PFSK-1 (cell line): ENCODE data around the gene ATP8B2.

ENCODE experiments used
- POLR2AphosphoS5 ChIP-seq: IDR thresholded peaks from 2 replicates; pipeline ENCODE4 v1.6.1; 2012; ENCODE audit warnings: low read depth, mild to moderate bottlenecking, control low read depth, low read length, moderate library complexity
- TF ChIP-seq, protein P1 (sequence below), 2 experiments: IDR thresholded peaks; 2 replicates each; pipeline versions ENCODE4 v1.6.1 to v1.8.0; 2011 to 2012; ENCODE audit warnings: low read depth in 2 of 2, low read length in 2 of 2, control low read depth in 1 of 2, inconsistent platforms in 1 of 2, mild to moderate bottlenecking in 1 of 2, moderate library complexity in 1 of 2; ENCODE audit not compliant: insufficient read depth in 1 of 2

DNA sequence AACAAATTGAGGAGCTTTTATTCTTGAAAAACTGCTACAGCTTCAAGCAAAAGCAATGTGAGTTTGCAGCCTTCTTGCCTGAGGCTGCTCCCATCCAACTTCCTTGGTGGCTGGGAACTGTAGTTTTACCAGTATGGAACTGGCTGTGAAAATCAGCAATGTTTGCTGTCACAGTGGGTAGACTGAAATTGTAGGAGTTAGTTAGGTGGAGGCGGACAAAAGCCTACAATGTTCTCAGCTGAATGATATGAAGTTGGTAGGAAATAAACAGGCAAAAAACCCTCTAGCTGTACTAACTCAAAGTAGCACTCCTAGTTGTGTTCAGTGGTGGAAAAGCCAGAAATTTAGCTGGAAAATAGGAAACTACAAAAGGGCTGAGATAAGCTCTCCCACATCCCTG, 34.4 kb upstream of the ATP8B2 start:
- no peak for TF ChIP-seq POLR2AphosphoS5
- TF ChIP-seq, protein P1, sequence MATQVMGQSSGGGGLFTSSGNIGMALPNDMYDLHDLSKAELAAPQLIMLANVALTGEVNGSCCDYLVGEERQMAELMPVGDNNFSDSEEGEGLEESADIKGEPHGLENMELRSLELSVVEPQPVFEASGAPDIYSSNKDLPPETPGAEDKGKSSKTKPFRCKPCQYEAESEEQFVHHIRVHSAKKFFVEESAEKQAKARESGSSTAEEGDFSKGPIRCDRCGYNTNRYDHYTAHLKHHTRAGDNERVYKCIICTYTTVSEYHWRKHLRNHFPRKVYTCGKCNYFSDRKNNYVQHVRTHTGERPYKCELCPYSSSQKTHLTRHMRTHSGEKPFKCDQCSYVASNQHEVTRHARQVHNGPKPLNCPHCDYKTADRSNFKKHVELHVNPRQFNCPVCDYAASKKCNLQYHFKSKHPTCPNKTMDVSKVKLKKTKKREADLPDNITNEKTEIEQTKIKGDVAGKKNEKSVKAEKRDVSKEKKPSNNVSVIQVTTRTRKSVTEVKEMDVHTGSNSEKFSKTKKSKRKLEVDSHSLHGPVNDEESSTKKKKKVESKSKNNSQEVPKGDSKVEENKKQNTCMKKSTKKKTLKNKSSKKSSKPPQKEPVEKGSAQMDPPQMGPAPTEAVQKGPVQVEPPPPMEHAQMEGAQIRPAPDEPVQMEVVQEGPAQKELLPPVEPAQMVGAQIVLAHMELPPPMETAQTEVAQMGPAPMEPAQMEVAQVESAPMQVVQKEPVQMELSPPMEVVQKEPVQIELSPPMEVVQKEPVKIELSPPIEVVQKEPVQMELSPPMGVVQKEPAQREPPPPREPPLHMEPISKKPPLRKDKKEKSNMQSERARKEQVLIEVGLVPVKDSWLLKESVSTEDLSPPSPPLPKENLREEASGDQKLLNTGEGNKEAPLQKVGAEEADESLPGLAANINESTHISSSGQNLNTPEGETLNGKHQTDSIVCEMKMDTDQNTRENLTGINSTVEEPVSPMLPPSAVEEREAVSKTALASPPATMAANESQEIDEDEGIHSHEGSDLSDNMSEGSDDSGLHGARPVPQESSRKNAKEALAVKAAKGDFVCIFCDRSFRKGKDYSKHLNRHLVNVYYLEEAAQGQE (IDR thresholded peaks at IDR 0.05; ENCODE audit: insufficient read depth in 1 of 2, low read depth in 2 of 2, low read length in 2 of 2) = no peak
